WTC11 (cell line): ENCODE data around the gene AURKA. TPM values are rescaled to one million over a fixed set of nuclear protein-coding genes. Genes with fewer than 3 reads are reported as not detected.

Experiments used
- ATAC-seq: fragments of 200-7000 bp; cut with Tn5 transposase; 2 replicates; pipeline ENCODE4 v1.10.0; 2021; ENCODE audit warnings: mild to moderate bottlenecking, moderate library complexity
- CTCF ChIA-PET: fragments of 300-600 bp; sonication (Branson Sonifier 250); formaldehyde crosslinking; loops from one replicate; lab custom pipeline; 2021; ENCODE audit warnings: antibody characterized with exemption; lab: Charles Lee
- POLR2A ChIA-PET: fragments of 350-600 bp; sonication (Branson Sonifier 250); formaldehyde crosslinking; loops from one replicate; lab custom pipeline; 2021; ENCODE audit warnings: antibody characterized with exemption; lab: Charles Lee
- DNase-seq: peaks from one replicate; pipeline ENCODE4 v3.0.0; 2021; ENCODE audit warnings: low spot score
- H3K27ac Mint-ChIP-seq: 2 replicates; pipeline ENCODE4 v1.8.0; 2021; ENCODE audit warnings: mixed read lengths
- H3K27me3 Mint-ChIP-seq: 2 replicates; pipeline ENCODE4 v1.8.0; 2021; ENCODE audit warnings: low read depth, mild to moderate bottlenecking, moderate library complexity, mixed read lengths
- H3K36me3 Mint-ChIP-seq: 2 replicates; pipeline ENCODE4 v1.8.0; 2021; ENCODE audit warnings: mixed read lengths
- H3K4me1 Mint-ChIP-seq: 2 replicates; pipeline ENCODE4 v1.8.0; 2022; ENCODE audit warnings: mixed read lengths
- H3K4me3 Mint-ChIP-seq: 2 replicates; pipeline ENCODE4 v1.8.0; 2021; ENCODE audit warnings: mild to moderate bottlenecking, moderate library complexity, mixed read lengths
- H3K9me3 Mint-ChIP-seq: 2 replicates; pipeline ENCODE4 v1.8.0; 2021; ENCODE audit warnings: mixed read lengths
- ARID4B ChIP-seq: sonication (generic); formaldehyde crosslinking; IDR thresholded peaks from 2 replicates; pipeline ENCODE4 v1.8.0; 2023; ENCODE audit warnings: missing genetic modification reagents, mild to moderate bottlenecking, borderline replicate concordance
- ATF1 ChIP-seq: sonication (generic); formaldehyde crosslinking; IDR thresholded peaks from 2 replicates; pipeline ENCODE4 v1.8.1; 2023; ENCODE audit warnings: mild to moderate bottlenecking, moderate library complexity, missing genetic modification reagents
- CBFB ChIP-seq: sonication (generic); formaldehyde crosslinking; IDR thresholded peaks from 2 replicates; pipeline ENCODE4 v1.8.1; 2022; ENCODE audit warnings: mild to moderate bottlenecking, low read depth, missing genetic modification reagents
- CREB1 ChIP-seq: sonication (generic); formaldehyde crosslinking; IDR thresholded peaks from 2 replicates; pipeline ENCODE4 v1.8.0; 2023; ENCODE audit warnings: mild to moderate bottlenecking, missing genetic modification reagents
- ETV6 ChIP-seq: sonication (generic); formaldehyde crosslinking; IDR thresholded peaks from 2 replicates; pipeline ENCODE4 v1.8.1; 2022; ENCODE audit warnings: mild to moderate bottlenecking, missing genetic modification reagents
- GRHL2 ChIP-seq: fragments of 250-450 bp; sonication (Bioruptor Pico); IDR thresholded peaks from 2 replicates; pipeline ENCODE4 v1.8.0; 2022; ENCODE audit warnings: mild to moderate bottlenecking, moderate library complexity; ENCODE audit not compliant: insufficient replicate concordance, severe bottlenecking
- GTF2I ChIP-seq: fragments of 250-450 bp; sonication (Bioruptor Pico); conservative IDR thresholded peaks from 2 replicates; pipeline ENCODE4 v1.4.0; 2021; ENCODE audit warnings: mild to moderate bottlenecking
- HMGA2 ChIP-seq: fragments of 250-450 bp; sonication (Bioruptor Pico); IDR thresholded peaks from 2 replicates; pipeline ENCODE4 v1.4.0; 2021; ENCODE audit warnings: mild to moderate bottlenecking, moderate library complexity
- HMGXB4 ChIP-seq: sonication (generic); formaldehyde crosslinking; IDR thresholded peaks from 2 replicates; pipeline ENCODE4 v1.8.1; 2023; ENCODE audit warnings: mild to moderate bottlenecking, moderate library complexity, missing genetic modification reagents
- JUN ChIP-seq: sonication (generic); formaldehyde crosslinking; IDR thresholded peaks from 2 replicates; pipeline ENCODE4 v1.8.0; 2023; ENCODE audit warnings: mild to moderate bottlenecking, missing genetic modification reagents
- KAT7 ChIP-seq: sonication (generic); formaldehyde crosslinking; IDR thresholded peaks from 2 replicates; pipeline ENCODE4 v1.8.1; 2023; ENCODE audit warnings: missing genetic modification reagents, mild to moderate bottlenecking, borderline replicate concordance
- NR1H2 ChIP-seq: sonication (generic); formaldehyde crosslinking; IDR thresholded peaks from 2 replicates; pipeline ENCODE4 v1.9.0; 2021; ENCODE audit warnings: mild to moderate bottlenecking, moderate library complexity, missing genetic modification reagents
- NR3C1 ChIP-seq: sonication (generic); formaldehyde crosslinking; conservative IDR thresholded peaks from 2 replicates; pipeline ENCODE4 v1.8.1; 2023; ENCODE audit warnings: low read depth, mild to moderate bottlenecking, missing genetic modification reagents
- OVOL2 ChIP-seq: fragments of 250-450 bp; sonication (Bioruptor Pico); IDR thresholded peaks from 2 replicates; pipeline ENCODE4 v1.9.0; 2021; ENCODE audit warnings: mild to moderate bottlenecking, borderline replicate concordance
- PRDM15 ChIP-seq: sonication (generic); formaldehyde crosslinking; IDR thresholded peaks from 2 replicates; pipeline ENCODE4 v1.8.0; 2022; ENCODE audit warnings: missing genetic modification reagents
- PRRX2 ChIP-seq: fragments of 250-450 bp; sonication (Bioruptor Pico); IDR thresholded peaks from 2 replicates; pipeline ENCODE4 v1.8.0; 2021; ENCODE audit warnings: mild to moderate bottlenecking
- RORB ChIP-seq: fragments of 250-450 bp; sonication (Bioruptor Pico); IDR thresholded peaks from 2 replicates; pipeline ENCODE4 v1.9.0; 2021; ENCODE audit warnings: mild to moderate bottlenecking
- SP1 ChIP-seq: sonication (generic); formaldehyde crosslinking; conservative IDR thresholded peaks from 2 replicates; pipeline ENCODE4 v1.8.1; 2022; ENCODE audit warnings: missing genetic modification reagents
- ZNF232 ChIP-seq: sonication (generic); formaldehyde crosslinking; IDR thresholded peaks from 2 replicates; pipeline ENCODE4 v1.8.0; 2022; ENCODE audit warnings: mild to moderate bottlenecking, missing genetic modification reagents
- ZNF532 ChIP-seq: fragments of 250-450 bp; sonication (Bioruptor Pico); IDR thresholded peaks from 2 replicates; pipeline ENCODE4 v1.9.0; 2021; ENCODE audit warnings: mild to moderate bottlenecking, borderline replicate concordance
- ZSCAN18 ChIP-seq: fragments of 250-450 bp; sonication (Bioruptor Pico); IDR thresholded peaks from 2 replicates; pipeline ENCODE4 v2.1.2; 2022; ENCODE audit warnings: mild to moderate bottlenecking, moderate library complexity
- total RNA-seq: library from RNA; stranded (reverse); gene quantifications from 3 replicates; pipeline ENCODE4 v1.2.3, GENCODE V29; 2021

The AURKA gene
- total RNA-seq, 1 experiment from 2014 or later, result 103 TPM

- TF ChIP-seq ARID4B (no peak), HMGA2 (no peak), ATF1 (no peak), PRDM15 (no peak), GTF2I (CRISPR knock-in tag) (no peak)
- TF ChIP-seq, all 79 proteins: peak for 0
Measured at GRCh38 chr20:56433221-56433879, 41.3 kb upstream of the AURKA start (continued).

- H3K27ac Mint-ChIP-seq, result no peak overlapping the region
- no peak for DNase-seq
- no peaks in the 10 kb centered on the region for H3K36me3 Mint-ChIP-seq
- H3K4me1 Mint-ChIP-seq, result no peaks in the 10 kb centered on the region
- TF ChIP-seq OVOL2 (CRISPR knock-in tag) (no peak), NR1H2 (CRISPR knock-in tag) (no peak), SP1 (no peak), CREB1 (no peak), KAT7 (no peak), ETV6 (CRISPR knock-in tag) (no peak), GRHL2 (CRISPR knock-in tag) (no peak), NR3C1 (CRISPR knock-in tag) (no peak), JUN (CRISPR knock-in tag) (no peak), PRRX2 (CRISPR knock-in tag) (no peak), HMGXB4 (CRISPR knock-in tag) (no peak), ZSCAN18 (CRISPR knock-in tag) (no peak), CBFB (CRISPR knock-in tag) (no peak), RORB (CRISPR knock-in tag) (no peak), ZNF532 (no peak), ZNF232 (no peak)
- CTCF ChIA-PET, result no interaction called here
- no peak overlapping the region for H3K4me3 Mint-ChIP-seq
- no peaks in the 10 kb centered on the region for H3K9me3 Mint-ChIP-seq
- POLR2A ChIA-PET, result no interaction called here
- no peak for ATAC-seq
- peaks cover 19% of the 10 kb centered on the region for H3K27me3 Mint-ChIP-seq
Measured at GRCh38 chr20:56431471-56431870, 39.5 kb upstream of the AURKA start.
